HL-60 (cell line): ENCODE measurements around the gene KYAT1.

Experiments used
- GABPA ChIP-seq: IDR thresholded peaks from 2 replicates; pipeline ENCODE4 v1.6.1; 2012; ENCODE audit warnings: low read depth
- POLR2AphosphoS5 ChIP-seq: IDR thresholded peaks from 2 replicates; pipeline ENCODE4 v1.6.1; 2012; ENCODE audit warnings: low read depth
- SPI1 ChIP-seq: IDR thresholded peaks from 2 replicates; pipeline ENCODE4 v1.6.1; 2012; ENCODE audit warnings: low read depth, mild to moderate bottlenecking, borderline replicate concordance
- TF ChIP-seq, protein P1 (sequence below): IDR thresholded peaks from one replicate; pipeline ENCODE4 v1.5.1; 2011; ENCODE audit warnings: low read length, control low read depth, inconsistent platforms; ENCODE audit not compliant: insufficient read depth
- TF ChIP-seq, protein P2 (sequence below): IDR thresholded peaks from 2 replicates; pipeline ENCODE4 v1.6.1; 2012; ENCODE audit warnings: low read depth; ENCODE audit not compliant: insufficient replicate concordance

DNA sequence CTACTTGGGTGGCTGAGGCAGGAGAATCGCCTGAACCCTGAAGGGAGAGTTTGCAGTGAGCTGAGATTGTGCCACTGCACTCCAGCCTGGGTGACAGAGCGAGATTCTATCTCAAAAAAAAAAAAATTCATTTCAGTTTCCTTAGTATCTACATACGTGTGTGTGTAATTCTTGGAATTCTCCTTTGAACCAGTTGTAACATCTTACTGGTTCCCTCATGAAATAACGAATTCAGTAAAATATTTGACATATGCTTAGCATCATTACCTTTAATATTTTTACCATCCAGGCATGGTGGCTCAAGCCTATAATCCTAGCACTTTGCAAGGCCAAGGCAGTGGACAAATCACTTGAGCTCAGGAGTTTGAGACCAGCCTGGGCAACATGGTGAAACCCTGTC, 47.8 kb upstream of the KYAT1 start:
- TF ChIP-seq, protein P1, sequence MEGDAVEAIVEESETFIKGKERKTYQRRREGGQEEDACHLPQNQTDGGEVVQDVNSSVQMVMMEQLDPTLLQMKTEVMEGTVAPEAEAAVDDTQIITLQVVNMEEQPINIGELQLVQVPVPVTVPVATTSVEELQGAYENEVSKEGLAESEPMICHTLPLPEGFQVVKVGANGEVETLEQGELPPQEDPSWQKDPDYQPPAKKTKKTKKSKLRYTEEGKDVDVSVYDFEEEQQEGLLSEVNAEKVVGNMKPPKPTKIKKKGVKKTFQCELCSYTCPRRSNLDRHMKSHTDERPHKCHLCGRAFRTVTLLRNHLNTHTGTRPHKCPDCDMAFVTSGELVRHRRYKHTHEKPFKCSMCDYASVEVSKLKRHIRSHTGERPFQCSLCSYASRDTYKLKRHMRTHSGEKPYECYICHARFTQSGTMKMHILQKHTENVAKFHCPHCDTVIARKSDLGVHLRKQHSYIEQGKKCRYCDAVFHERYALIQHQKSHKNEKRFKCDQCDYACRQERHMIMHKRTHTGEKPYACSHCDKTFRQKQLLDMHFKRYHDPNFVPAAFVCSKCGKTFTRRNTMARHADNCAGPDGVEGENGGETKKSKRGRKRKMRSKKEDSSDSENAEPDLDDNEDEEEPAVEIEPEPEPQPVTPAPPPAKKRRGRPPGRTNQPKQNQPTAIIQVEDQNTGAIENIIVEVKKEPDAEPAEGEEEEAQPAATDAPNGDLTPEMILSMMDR, result no peak
- TF ChIP-seq GABPA, result no peak
- TF ChIP-seq, protein P2, sequence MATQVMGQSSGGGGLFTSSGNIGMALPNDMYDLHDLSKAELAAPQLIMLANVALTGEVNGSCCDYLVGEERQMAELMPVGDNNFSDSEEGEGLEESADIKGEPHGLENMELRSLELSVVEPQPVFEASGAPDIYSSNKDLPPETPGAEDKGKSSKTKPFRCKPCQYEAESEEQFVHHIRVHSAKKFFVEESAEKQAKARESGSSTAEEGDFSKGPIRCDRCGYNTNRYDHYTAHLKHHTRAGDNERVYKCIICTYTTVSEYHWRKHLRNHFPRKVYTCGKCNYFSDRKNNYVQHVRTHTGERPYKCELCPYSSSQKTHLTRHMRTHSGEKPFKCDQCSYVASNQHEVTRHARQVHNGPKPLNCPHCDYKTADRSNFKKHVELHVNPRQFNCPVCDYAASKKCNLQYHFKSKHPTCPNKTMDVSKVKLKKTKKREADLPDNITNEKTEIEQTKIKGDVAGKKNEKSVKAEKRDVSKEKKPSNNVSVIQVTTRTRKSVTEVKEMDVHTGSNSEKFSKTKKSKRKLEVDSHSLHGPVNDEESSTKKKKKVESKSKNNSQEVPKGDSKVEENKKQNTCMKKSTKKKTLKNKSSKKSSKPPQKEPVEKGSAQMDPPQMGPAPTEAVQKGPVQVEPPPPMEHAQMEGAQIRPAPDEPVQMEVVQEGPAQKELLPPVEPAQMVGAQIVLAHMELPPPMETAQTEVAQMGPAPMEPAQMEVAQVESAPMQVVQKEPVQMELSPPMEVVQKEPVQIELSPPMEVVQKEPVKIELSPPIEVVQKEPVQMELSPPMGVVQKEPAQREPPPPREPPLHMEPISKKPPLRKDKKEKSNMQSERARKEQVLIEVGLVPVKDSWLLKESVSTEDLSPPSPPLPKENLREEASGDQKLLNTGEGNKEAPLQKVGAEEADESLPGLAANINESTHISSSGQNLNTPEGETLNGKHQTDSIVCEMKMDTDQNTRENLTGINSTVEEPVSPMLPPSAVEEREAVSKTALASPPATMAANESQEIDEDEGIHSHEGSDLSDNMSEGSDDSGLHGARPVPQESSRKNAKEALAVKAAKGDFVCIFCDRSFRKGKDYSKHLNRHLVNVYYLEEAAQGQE, result no peak
- TF ChIP-seq POLR2AphosphoS5, result no peak
- TF ChIP-seq SPI1, result no peak
